HCT116 (cell line): ENCODE data around the gene AHNAK.

Experiments
- ATF3 ChIP-seq: IDR thresholded peaks from 2 replicates; pipeline ENCODE4 v1.6.1; 2012
- CEBPB ChIP-seq: IDR thresholded peaks from 2 replicates; pipeline ENCODE4 v1.6.1; 2012; ENCODE audit warnings: low read depth
- CTCF ChIP-seq, 3 experiments: fragments of 200-600 bp in 1 of 3; sonication (generic) in 1 of 3; IDR thresholded peaks in 2 of 3; conservative IDR thresholded peaks in 1 of 3; 2 replicates each; pipeline ENCODE4 v1.5.1; 2012 to 2017; ENCODE audit warnings: low read depth in 2 of 3, low read length in 2 of 3, antibody characterized with exemption in 1 of 3, borderline replicate concordance in 1 of 3, control low read depth in 1 of 3, mild to moderate bottlenecking in 1 of 3, mixed read lengths in 1 of 3, mixed run types in 1 of 3, moderate library complexity in 1 of 3; ENCODE audit not compliant: insufficient read depth in 1 of 3
- EGR1 ChIP-seq: IDR thresholded peaks from 2 replicates; pipeline ENCODE4 v1.6.1; 2012; ENCODE audit warnings: low read depth
- FOSL1 ChIP-seq: IDR thresholded peaks from 2 replicates; pipeline ENCODE4 v1.6.1; 2012; ENCODE audit warnings: low read depth
- JUND ChIP-seq: IDR thresholded peaks from 2 replicates; pipeline ENCODE4 v1.6.1; 2012
- MAX ChIP-seq: IDR thresholded peaks from 2 replicates; pipeline ENCODE4 v1.6.1; 2012
- POLR2A ChIP-seq: IDR thresholded peaks from 2 replicates; pipeline ENCODE4 v1.7.0; 2011; ENCODE audit warnings: borderline replicate concordance; ENCODE audit not compliant: insufficient read depth, insufficient read length; ENCODE audit errors: extremely low read depth
- POLR2AphosphoS5 ChIP-seq: IDR thresholded peaks from 2 replicates; pipeline ENCODE4 v1.6.1; 2011; ENCODE audit warnings: mild to moderate bottlenecking, low read depth, low read length, moderate library complexity
- RAD21 ChIP-seq: IDR thresholded peaks from 2 replicates; pipeline ENCODE4 v1.6.1; 2012; ENCODE audit warnings: low read depth, mild to moderate bottlenecking
- SIN3A ChIP-seq: IDR thresholded peaks from 2 replicates; pipeline ENCODE4 v1.6.1; 2012; ENCODE audit warnings: low read depth
- TCF7L2 ChIP-seq: IDR thresholded peaks from 2 replicates; pipeline ENCODE4 v1.7.0; 2011; ENCODE audit warnings: borderline replicate concordance, inconsistent platforms; ENCODE audit not compliant: insufficient read depth, insufficient read length; ENCODE audit errors: extremely low read depth
- TF ChIP-seq, protein P1 (sequence below): IDR thresholded peaks from 2 replicates; pipeline ENCODE4 v1.6.1; 2012; ENCODE audit warnings: low read depth

DNA sequence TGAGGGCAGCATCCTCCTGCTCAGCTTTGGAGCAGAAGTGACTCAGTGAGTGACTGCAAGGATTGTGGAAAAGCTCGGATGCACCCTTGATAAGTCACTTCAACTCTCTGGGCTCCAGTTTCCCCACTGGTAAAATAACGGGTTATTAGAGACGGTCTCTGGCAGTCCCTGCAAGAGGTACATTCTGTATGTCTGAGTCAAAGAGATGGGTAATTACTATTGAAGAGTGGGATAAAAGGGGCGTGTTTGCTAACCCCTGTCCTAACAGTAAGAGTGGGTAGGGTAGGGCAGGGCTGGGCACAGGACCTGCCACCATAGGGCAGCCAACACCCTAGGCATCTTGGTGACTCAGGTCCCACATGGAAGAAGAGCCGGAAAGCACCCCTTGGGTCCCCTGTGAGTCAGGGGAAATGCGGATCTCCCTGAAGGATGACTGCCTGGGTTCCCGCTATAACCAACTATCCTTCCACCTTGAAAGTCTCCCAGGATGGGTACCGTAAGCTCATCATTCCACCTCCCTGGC is 7.3 kb upstream of the AHNAK start:
- TF ChIP-seq CEBPB, result no peak
- no peak for TF ChIP-seq POLR2A
- TF ChIP-seq POLR2AphosphoS5, result peak; percentile 37; the same call in 1 of the 2 replicates
- no peak for TF ChIP-seq RAD21
- TF ChIP-seq CTCF (IDR thresholded peaks at IDR 0.05 in 2 of 3, conservative IDR thresholded peaks at IDR 0.05 in 1 of 3; ENCODE audit: borderline replicate concordance in 1 of 3, insufficient read depth in 1 of 3, low read depth in 2 of 3, low read length in 2 of 3), result no peak
- TF ChIP-seq JUND, result no peak
- TF ChIP-seq, protein P1, sequence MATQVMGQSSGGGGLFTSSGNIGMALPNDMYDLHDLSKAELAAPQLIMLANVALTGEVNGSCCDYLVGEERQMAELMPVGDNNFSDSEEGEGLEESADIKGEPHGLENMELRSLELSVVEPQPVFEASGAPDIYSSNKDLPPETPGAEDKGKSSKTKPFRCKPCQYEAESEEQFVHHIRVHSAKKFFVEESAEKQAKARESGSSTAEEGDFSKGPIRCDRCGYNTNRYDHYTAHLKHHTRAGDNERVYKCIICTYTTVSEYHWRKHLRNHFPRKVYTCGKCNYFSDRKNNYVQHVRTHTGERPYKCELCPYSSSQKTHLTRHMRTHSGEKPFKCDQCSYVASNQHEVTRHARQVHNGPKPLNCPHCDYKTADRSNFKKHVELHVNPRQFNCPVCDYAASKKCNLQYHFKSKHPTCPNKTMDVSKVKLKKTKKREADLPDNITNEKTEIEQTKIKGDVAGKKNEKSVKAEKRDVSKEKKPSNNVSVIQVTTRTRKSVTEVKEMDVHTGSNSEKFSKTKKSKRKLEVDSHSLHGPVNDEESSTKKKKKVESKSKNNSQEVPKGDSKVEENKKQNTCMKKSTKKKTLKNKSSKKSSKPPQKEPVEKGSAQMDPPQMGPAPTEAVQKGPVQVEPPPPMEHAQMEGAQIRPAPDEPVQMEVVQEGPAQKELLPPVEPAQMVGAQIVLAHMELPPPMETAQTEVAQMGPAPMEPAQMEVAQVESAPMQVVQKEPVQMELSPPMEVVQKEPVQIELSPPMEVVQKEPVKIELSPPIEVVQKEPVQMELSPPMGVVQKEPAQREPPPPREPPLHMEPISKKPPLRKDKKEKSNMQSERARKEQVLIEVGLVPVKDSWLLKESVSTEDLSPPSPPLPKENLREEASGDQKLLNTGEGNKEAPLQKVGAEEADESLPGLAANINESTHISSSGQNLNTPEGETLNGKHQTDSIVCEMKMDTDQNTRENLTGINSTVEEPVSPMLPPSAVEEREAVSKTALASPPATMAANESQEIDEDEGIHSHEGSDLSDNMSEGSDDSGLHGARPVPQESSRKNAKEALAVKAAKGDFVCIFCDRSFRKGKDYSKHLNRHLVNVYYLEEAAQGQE, result no peak
- TF ChIP-seq MAX, result no peak
- no peak for TF ChIP-seq ATF3
- TF ChIP-seq SIN3A, result no peak
- TF ChIP-seq TCF7L2, result no peak
- no peak for TF ChIP-seq EGR1
- no peak for TF ChIP-seq FOSL1
